Measurements from ENCODE around the gene MICAL2. TPM values are rescaled to one million over a fixed set of nuclear protein-coding genes. Genes with fewer than 3 reads are reported as not detected.

Gene MICAL2
- total RNA-seq, 2 donors from 2014 or later, result 1.5 to 1.9 TPM

- H3K9ac ChIP-seq (ENCODE audit: extremely low read depth, low read length, poor library complexity, severe bottlenecking), result no peak overlapping the region
- WGBS, 2 experiments (ENCODE audit: insufficient coverage in 1 of 2, insufficient read length in 1 of 2), result 95 to 97% methylated on average over 10 to 11 of the region's 11 CpGs
- no peak overlapping the region for H3K27ac ChIP-seq (ENCODE audit: low read depth, low read length)
- Mint-ChIP-seq H3K4me1 (peaks cover 12% of the 10 kb centered on the region), H3K9me3 (no peaks in the 10 kb centered on the region), H3K36me3 (ENCODE audit: low read depth) (no peaks in the 10 kb centered on the region), H3K27ac (no peak overlapping the region), H3K27me3 (ENCODE audit: insufficient read depth) (no peaks in the 10 kb centered on the region), H3K4me3 (no peak overlapping the region)
- no peaks in the 10 kb centered on the region for H3K9me3 ChIP-seq (ENCODE audit: control insufficient read depth, low read length)
- no peaks in the 10 kb centered on the region for H3K36me3 ChIP-seq (ENCODE audit: control insufficient read depth, insufficient read depth, low read length)
- no peaks in the 10 kb centered on the region for H3K27me3 ChIP-seq (ENCODE audit: control insufficient read depth, insufficient read depth, low read length, poor library complexity, severe bottlenecking)
- H3K4me1 ChIP-seq (ENCODE audit: control insufficient read depth, insufficient read depth, low read length), result peaks cover 6% of the 10 kb centered on the region
- TF ChIP-seq CTCF (conservative IDR thresholded peaks at IDR 0.05), result no peak
- H3K4me3 ChIP-seq (ENCODE audit: low read length), result no peak overlapping the region
- no peak for DNase-seq
These were observed 109.9 kb downstream of the MICAL2 start for GRCh38 chr11:12220305-12220704.

- Mint-ChIP-seq H3K4me3 (no peak overlapping the region), H3K4me1 (peaks cover 10% of the 10 kb centered on the region), H3K27ac (no peak overlapping the region), H3K36me3 (ENCODE audit: low read depth) (no peaks in the 10 kb centered on the region), H3K27me3 (ENCODE audit: insufficient read depth) (no peaks in the 10 kb centered on the region), H3K9me3 (no peaks in the 10 kb centered on the region)
- no peak for DNase-seq
- Histone ChIP-seq H3K9me3 (ENCODE audit: control insufficient read depth, low read length) (no peaks in the 10 kb centered on the region), H3K4me1 (ENCODE audit: control insufficient read depth, insufficient read depth, low read length) (peaks cover 6% of the 10 kb centered on the region), H3K27me3 (ENCODE audit: control insufficient read depth, insufficient read depth, low read length, poor library complexity, severe bottlenecking) (no peaks in the 10 kb centered on the region), H3K4me3 (ENCODE audit: low read length) (no peak overlapping the region), H3K36me3 (ENCODE audit: control insufficient read depth, insufficient read depth, low read length) (no peaks in the 10 kb centered on the region), H3K27ac (ENCODE audit: low read depth, low read length) (no peak overlapping the region), H3K9ac (ENCODE audit: extremely low read depth, low read length, poor library complexity, severe bottlenecking) (no peak overlapping the region)
- WGBS, 2 experiments (ENCODE audit: insufficient coverage in 1 of 2, insufficient read length in 1 of 2), result 93 to 94% methylated on average over 6 of the region's 6 CpGs
- no peak for TF ChIP-seq CTCF (conservative IDR thresholded peaks at IDR 0.05)
These were observed 110.7 kb downstream of the MICAL2 start for GRCh38 chr11:12221051-12221535.

GRCh38 chr11:12222055-12222792, 111.8 kb downstream of the MICAL2 start:
- no peaks in the 10 kb centered on the region for H3K36me3 Mint-ChIP-seq (ENCODE audit: low read depth)
- no peak overlapping the region for H3K27ac Mint-ChIP-seq
- TF ChIP-seq CTCF (conservative IDR thresholded peaks at IDR 0.05), result no peak
- no peaks in the 10 kb centered on the region for H3K36me3 ChIP-seq (ENCODE audit: control insufficient read depth, insufficient read depth, low read length)
- H3K4me3 ChIP-seq (ENCODE audit: low read length), result no peak overlapping the region
- no peak for DNase-seq
- H3K27me3 Mint-ChIP-seq (ENCODE audit: insufficient read depth), result no peaks in the 10 kb centered on the region
- no peak overlapping the region for H3K4me3 Mint-ChIP-seq
- no peak overlapping the region for H3K27ac ChIP-seq (ENCODE audit: low read depth, low read length)
- 90 to 94% methylated on average over 9 to 17 of the region's 17 CpGs for WGBS, 2 experiments (ENCODE audit: insufficient coverage in 1 of 2, insufficient read length in 1 of 2)
- no peaks in the 10 kb centered on the region for H3K9me3 Mint-ChIP-seq
- H3K9ac ChIP-seq (ENCODE audit: extremely low read depth, low read length, poor library complexity, severe bottlenecking), result no peak overlapping the region
- no peaks in the 10 kb centered on the region for H3K9me3 ChIP-seq (ENCODE audit: control insufficient read depth, low read length)
- H3K4me1 ChIP-seq (ENCODE audit: control insufficient read depth, insufficient read depth, low read length), result peaks cover 6% of the 10 kb centered on the region
- no peaks in the 10 kb centered on the region for H3K27me3 ChIP-seq (ENCODE audit: control insufficient read depth, insufficient read depth, low read length, poor library complexity, severe bottlenecking)
- H3K4me1 Mint-ChIP-seq, result peaks cover 10% of the 10 kb centered on the region
